Measurements from ENCODE around the gene VPS33A.
A peak's percentile ranks its signal among the peaks of the same experiment; 100 is the strongest.

Gene VPS33A

DNA sequence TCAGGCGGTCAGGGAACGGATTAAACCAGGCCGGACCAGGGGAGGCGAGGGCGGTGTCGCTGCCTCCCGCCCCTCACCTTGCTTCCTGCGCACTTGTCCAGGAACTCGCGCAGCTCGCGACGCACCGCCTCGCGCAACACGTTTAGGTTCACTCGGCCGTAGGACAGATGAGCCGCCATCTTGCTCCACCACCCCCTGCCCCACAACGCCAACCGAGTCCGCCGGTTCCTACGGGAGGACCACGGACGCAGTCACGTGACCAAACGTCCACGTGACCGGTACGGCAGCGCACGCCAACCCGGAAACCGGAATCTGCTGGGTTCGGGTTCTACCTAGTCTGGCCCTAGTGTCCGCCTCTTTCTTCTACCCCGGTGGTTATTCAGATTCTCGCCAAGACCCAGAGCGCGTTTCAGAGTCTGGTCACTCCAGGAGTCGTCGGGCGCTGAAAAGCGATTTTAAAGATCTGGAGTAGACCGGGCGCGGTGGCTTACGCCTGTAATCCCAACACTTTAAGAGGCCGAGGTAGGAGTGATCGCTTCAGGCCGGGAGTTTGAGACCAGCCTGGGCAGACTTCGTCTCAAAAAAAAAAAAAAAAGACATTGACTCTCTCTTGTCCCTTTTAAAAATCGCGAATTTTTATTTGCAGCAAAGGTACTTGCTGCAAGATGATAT is at the start of gene VPS33A:
VPS33A (minus strand) TSS at position 265 of the 672 bp plus-strand sequence; CDS start at position 179, 86 bp downstream.
- peak within 1 kb of the TSS; percentile 93 for H3K4me3 ChIP-seq (ENCODE audit: low read depth, low read length)

DNA sequence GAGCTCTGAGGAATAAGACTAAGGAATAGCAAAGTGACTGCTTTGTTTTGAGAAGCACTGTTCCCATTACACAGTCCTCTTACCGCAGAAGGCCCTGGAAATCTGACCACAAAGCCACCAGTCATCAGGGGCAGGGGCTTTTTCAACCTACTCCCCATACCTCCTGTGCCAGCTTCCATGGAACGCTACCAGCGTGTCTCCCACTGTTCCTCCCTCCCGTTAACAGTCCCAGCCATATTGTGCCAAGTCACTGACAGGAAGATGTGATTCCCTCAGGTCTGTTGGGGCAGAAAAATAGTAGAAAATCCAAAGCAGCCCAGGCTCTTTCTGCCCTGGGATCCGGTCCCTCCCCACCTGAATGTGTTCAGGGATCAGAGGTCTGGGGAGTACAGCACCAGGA is 46.6 kb upstream of the VPS33A start:
- no peak for DNase-seq (ENCODE audit: low read depth)
- H3K4me3 ChIP-seq (ENCODE audit: low read depth, low read length) = no peak overlapping the region

More for the DNA sequence above, at the start of gene VPS33A:
- DNase-seq (ENCODE audit: low read depth) = peak; percentile 99

DNA sequence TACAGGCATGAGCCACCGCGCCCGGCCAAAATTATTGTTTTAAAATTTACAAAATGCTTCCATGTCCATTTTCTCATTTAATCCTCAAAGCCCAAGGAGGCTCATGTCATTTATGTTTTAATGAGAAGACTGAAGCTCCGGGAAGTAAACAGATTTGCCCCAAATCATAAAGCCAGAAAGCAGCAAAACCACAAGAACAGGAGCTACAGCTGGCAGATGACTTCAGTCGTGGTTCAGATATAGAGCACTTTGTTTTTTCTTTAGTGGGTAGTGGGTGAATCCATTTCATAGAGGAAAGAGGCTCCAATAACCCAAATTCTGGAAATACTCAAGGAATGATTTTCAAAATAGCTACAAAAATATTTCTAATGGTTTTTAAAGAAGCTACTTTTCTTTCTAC is 45.4 kb upstream of the VPS33A start:
- no peak for DNase-seq (ENCODE audit: low read depth)
- no peak overlapping the region for H3K4me3 ChIP-seq (ENCODE audit: low read depth, low read length)

DNA sequence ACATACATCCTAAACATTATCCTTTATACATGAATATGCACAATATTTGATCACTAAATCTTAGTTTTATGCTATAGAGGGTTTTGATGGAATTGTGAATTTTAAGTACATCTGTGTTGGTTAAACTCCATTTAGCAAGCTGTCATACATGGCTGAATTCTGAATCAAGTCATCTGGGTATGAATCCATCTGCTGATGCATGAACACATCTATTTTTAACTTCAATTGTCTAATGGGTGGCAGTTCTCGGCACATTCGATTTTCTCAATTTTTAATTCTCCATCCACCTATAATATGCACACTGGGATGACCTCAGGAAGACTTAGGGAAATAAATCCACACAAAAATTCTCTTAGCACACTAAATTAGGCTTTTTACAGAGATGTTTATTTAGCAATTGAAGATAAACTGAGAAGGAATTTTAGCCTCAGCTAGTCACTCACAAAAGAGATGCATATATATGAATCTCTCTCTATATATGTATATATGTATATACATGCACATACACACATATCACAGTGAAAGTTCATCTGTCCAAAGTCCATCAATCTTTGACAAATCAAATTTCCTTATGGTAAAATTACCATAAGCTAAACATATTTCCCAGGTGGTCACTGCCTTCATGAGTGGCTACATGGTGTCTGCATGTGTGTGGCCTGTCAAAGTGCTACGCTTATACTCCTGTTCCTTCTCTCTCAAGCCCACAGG is 44.5 kb upstream of the VPS33A start:
- no peak overlapping the region for H3K4me3 ChIP-seq (ENCODE audit: low read depth, low read length)
- no peak for DNase-seq (ENCODE audit: low read depth)

DNA sequence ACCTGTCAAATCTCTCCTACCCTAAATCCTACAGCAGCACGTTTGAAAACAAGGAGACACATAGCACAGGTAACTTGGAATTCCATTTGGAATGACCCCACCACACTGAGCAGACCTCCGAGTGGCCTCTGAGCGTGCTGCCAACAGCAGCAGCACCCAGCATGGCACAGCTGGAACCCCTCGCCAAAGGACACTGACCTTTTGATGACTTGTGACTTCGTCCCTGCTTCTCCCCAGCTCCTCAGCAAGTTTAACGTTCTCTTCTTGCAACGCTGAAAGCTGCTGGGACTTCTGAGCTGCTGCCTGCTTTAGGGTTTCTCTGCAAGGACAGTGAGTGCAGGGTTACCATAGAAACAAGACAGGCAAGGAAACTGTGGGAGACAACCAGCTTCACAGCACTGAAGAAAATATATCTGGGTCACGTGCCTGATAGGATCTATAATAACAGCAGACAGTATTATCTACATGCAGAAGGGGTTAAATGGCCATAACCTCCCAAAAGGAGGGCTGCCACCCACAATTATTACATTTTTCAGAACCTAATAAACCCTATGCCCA is 43.3 kb upstream of the VPS33A start:
- DNase-seq (ENCODE audit: low read depth) = no peak
- no peak overlapping the region for H3K4me3 ChIP-seq (ENCODE audit: low read depth, low read length)

DNA sequence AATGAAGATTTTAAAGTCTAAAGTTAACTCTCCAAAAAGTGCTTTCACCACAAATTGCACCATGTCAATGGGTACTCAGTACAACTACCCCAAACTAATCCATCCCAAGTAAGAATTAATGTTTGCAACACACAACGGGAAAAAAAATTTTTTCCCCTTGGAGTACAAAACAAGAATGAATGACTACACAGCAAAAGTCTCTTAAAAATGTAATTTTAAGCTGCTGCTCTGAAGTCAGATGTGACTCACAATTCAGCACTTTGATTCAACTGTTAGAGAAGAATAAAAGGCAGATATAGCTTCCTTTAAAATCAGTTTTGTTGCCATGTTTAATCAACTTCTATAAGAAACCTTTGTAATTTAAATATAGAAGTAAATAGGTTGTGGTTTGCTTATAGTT is 42.5 kb upstream of the VPS33A start:
- no peak for DNase-seq (ENCODE audit: low read depth)

DNA sequence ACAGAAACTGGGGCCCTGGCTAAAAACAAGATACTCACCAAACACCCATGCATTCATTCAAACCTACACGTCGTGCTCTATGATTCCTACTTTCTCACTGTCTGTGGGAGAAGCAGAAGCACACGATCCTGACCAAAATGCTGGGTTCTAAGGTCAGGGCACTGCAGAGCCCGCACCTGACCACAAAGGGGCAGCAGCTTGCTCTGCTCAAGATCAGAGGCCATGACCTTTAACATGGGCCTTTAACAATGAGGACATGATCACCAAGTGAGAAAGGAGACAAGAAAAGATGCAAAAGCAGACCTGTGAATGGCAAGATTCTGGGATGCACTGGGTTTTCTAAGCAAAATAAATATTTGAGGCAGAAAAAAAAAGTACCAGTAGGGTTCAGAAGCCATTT is 40.1 kb upstream of the VPS33A start:
- H3K4me3 ChIP-seq (ENCODE audit: low read depth, low read length) = no peak overlapping the region
- no peak for DNase-seq (ENCODE audit: low read depth)

More for the DNA sequence above, 42.5 kb upstream of the VPS33A start:
- H3K4me3 ChIP-seq (ENCODE audit: low read depth, low read length) = no peak overlapping the region

DNA sequence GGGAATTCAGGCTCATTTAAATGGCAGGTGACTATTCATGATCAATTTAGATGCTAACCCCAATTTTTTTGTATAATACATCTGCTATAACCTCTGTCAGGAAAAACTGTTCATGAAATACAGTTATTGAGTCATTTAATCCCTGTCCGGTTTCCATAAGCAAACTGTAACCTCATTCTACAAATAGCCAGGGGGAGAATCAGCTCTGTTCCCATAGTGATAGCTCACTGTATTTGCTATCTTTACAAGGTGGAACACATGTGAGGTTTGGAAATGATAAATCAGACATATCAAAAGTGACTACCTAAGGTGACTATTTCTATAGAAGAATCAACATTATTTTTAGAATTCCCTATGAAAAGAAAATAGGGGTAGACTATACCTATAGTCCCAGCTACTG is 38.6 kb upstream of the VPS33A start:
- no peak for DNase-seq (ENCODE audit: low read depth)
- no peak overlapping the region for H3K4me3 ChIP-seq (ENCODE audit: low read depth, low read length)

DNA sequence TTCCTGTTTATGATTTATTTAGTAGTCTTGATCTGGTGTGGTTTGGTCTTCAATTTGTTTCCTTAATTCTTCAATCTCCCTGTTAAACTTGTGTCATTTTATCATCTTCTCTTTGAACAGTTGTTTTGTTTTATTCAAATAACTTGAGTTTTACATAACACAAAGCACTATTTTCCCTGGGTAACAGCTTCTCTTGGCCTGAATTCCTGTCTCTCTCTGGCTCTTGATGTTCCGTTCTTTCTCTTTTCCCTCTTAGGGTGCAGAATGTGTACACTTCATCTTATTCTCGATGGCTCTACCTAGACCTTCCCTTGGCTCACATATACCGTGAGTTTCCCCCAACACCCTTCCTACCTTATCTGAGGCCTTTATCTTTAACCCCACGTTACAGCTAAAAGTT is 36.8 kb upstream of the VPS33A start:
- DNase-seq (ENCODE audit: low read depth) = no peak
- no peak overlapping the region for H3K4me3 ChIP-seq (ENCODE audit: low read depth, low read length)

DNA sequence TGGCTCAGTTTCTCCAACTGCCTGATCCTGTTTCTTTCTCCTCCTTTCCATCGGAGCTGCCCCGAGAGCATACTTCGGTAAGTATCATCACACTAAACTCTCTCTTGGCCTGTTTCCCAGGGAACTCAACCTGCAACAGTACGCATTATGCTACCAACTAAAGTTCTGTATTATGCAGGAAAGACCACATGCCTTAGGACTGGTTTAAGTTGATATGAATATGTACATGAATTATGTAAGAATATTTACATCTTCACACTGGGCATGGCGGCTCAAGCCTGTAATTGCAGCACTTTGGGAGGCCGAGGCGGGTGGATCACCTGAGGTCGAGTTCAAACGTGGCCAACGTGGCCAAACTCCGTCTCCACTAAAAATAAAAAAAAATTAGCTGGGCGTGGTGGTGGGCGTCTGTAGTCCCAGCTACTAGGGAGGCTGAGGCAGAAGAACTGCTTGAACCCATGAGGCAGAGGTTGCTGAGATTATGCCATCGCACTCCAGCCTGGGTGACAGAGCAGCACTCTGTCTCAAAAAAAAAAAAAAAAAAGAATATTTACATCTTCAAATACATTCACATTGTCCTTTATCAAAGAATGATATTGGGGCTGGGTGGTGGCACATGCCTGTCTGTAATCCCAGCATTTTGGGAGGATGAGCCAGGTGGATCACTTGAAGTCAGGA is 31.9 kb upstream of the VPS33A start:
- DNase-seq (ENCODE audit: low read depth) = no peak
- H3K4me3 ChIP-seq (ENCODE audit: low read depth, low read length) = no peak overlapping the region

DNA sequence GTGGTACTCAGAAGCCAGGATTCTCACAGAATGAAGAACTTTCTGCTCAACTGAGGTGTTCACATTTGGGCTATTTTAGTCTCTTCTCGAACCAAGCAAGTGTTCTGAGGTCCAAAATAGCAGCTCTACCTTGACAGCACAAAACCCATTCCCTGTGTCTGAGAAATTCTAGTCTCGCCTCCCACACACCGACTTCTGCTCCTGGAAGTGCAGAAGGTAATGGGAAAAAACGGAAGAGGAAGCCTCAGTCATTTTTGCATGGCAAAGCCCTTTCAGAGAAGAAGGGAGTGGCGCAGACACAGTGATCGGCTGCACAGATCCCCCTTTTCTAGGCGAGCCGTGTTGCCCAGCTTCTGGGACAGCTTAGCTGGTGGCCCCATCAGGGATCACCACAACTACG is 31.2 kb upstream of the VPS33A start:
- no peak overlapping the region for H3K4me3 ChIP-seq (ENCODE audit: low read depth, low read length)
- DNase-seq (ENCODE audit: low read depth) = no peak

DNA sequence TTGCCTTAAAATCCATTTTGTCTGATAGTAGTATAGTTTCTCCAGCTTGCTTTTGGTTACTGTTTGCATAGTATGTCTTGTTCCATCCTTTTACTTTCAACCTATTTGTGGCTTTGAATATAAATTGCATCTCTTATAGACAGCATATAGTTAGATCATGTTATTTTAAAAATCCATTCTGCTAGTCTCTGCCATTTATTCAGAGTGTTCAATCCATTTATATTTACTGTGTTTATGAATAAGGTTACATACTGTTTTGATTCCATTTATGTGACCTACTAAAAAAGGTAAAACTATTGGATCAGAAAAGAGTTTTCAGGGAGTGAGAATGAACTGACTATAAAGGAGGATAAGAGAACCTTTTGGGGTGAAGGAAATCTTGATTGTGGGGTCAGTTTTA is 29.6 kb upstream of the VPS33A start:
- H3K4me3 ChIP-seq (ENCODE audit: low read depth, low read length) = no peak overlapping the region
- no peak for DNase-seq (ENCODE audit: low read depth)

DNA sequence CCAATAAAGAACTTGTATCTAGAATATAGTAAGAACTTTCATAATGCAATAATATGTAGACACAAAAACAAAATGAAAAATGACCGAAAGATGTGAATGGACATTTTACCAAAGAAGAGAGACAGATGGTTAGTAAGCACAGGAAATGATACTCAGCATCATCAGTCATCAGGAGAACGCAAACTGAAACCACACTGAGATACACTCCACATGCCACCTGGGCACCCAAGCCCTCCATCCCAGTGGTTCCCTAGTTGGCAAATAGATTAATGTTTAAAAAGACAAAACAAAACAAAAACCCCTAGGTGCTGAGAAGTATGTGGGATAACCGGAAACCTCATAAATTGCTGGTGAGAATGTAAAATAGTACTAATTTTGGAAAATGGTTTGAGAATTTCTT is 26.8 kb upstream of the VPS33A start:
- no peak for DNase-seq (ENCODE audit: low read depth)

DNA sequence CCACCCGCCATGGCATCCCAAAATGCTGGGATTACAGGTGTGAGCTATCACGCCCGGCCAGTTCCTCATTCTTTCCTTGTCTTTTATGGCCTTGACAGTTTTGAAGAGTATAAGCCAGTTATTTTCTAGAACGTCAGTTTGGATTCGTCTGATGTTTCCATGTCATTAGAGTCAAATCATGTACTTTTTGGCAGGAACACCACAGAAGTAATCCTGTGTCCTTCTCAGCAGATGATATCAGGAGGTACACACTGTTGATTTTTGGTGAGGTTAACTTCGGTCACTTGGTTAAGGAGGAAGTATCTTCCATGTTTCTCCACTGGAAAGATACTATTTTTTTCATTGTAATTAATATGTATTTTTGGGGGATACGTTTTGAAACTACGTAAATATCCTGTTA is 25.1 kb upstream of the VPS33A start:
- no peak overlapping the region for H3K4me3 ChIP-seq (ENCODE audit: low read depth, low read length)
- no peak for DNase-seq (ENCODE audit: low read depth)

More for the DNA sequence above, 26.8 kb upstream of the VPS33A start:
- no peak overlapping the region for H3K4me3 ChIP-seq (ENCODE audit: low read depth, low read length)

DNA sequence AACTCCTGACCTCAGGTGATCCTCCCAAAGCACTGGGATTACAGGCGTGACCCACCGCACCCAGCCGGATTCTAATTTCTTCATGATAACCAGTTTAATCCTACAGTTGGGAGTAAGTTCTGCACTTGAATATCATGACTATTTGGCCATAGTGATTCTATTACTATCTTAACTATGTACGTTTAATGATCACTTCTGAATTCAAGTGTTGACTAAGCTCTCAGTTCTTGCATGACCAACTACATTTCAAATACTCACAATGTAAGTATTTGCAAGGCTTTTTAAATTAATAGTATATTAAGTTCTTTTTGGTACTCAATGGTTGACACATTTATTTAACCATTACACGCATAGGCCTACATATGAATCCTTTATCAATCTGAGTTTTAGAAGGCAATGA is 17.4 kb upstream of the VPS33A start:
- DNase-seq (ENCODE audit: low read depth) = no peak
- no peak overlapping the region for H3K4me3 ChIP-seq (ENCODE audit: low read depth, low read length)

DNA sequence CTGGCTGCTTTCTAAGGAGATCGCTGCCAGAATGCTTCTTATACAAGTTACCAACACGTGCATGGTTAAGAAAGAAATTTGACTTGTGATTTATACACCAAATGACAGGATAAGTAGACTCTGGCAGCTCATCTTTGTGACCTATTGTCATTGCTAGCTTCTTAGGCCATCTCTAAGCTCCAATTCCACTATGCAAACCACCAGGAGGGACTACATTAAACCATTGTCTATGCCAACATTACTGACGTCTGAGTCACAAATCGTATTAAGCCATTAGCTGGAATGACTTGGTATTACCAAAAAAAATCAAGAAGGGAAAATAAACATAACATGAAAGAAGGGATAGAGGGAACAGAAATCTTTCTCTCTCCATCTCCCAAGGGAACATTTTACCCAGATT is 15.8 kb upstream of the VPS33A start:
- no peak overlapping the region for H3K4me3 ChIP-seq (ENCODE audit: low read depth, low read length)
- DNase-seq (ENCODE audit: low read depth) = peak; percentile 45

DNA sequence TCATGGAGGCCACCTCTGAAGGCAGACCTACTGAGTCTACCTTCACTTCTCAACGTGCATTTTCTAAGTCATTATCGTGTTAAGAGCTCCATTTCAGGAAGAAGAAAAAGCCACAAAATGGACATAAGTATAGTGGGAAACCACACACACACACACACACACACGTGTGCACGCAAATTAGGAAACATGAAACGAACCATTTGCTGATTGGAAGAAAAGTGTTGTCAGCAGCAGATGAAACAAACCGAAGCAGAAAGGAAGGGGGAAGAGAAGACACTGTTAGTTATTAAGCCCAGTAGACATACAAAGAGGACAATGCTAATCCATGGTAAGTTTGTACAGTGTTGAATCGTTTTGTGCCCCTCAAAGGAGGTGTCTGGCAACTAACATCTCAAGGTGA is 9.9 kb upstream of the VPS33A start:
- no peak overlapping the region for H3K4me3 ChIP-seq (ENCODE audit: low read depth, low read length)
- DNase-seq (ENCODE audit: low read depth) = no peak

DNA sequence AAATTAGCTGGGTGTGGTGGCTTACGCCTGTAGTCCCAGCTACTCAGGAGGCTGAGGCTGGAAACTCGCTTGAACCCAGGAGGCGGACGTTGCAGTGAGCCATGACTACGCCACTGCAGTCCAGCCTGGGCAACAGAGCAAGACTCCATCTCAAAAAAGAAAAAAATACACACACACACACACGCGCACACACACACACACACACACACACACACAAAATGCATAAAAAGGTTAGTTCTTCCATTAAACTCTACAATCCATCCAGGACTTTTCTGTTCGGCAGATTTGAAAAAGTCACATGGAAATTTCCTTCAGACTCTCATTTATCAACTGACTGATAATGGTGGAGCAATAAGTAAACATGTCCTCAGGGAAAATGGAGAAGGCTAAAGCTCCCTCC is 9.2 kb upstream of the VPS33A start:
- no peak for DNase-seq (ENCODE audit: low read depth)

DNA sequence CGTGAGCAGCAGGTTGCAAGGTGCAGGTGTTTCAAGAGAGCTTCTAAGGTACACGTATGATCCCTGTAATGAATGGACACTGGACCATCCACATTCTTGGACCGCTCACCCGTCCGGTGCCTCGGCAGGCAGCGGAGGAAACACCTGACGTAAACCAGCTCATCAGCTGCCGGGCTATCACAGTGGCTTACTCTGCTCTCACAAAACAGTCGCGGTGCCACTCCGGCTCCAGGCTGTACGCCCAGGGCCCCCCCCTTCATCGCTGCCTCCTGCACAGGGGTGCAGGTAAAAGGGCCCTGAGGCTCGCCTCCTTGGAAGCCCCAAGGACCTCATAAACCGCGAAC is 436 bp downstream of the VPS33A start:
- H3K4me3 ChIP-seq (ENCODE audit: low read depth, low read length) = peak overlapping the region; percentile 93
- no peak for DNase-seq (ENCODE audit: low read depth)

More for the DNA sequence above, 9.2 kb upstream of the VPS33A start:
- H3K4me3 ChIP-seq (ENCODE audit: low read depth, low read length) = no peak overlapping the region

DNA sequence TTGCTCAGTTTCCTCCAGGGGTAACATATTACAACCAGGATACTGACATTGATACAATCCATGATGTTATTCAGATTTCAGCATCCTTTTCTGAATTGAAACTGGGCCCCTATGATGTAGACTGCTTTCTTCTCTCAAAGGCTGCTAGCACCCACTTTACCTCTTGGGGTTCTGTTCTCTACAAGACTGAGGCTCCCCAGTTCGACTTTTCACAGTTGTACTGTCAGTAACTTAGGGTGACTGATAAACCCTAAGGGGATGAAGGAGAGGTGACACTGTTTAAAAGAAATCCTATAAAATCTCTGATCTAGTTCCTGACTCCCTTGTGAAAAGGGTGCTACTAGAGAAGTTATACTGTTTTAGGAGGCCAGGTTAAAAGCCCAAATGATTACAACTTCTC is 818 bp downstream of the VPS33A start:
- H3K4me3 ChIP-seq (ENCODE audit: low read depth, low read length) = peak overlapping the region; percentile 93
- no peak for DNase-seq (ENCODE audit: low read depth)
